Fibroblast of skin of right quadriceps (primary cell): ENCODE measurements around the gene POU2F3.

Experiments
- DNase-seq: peaks from one replicate; pipeline ENCODE4 v3.0.0-alpha.2; 2013

POU2F3 gene

DNA sequence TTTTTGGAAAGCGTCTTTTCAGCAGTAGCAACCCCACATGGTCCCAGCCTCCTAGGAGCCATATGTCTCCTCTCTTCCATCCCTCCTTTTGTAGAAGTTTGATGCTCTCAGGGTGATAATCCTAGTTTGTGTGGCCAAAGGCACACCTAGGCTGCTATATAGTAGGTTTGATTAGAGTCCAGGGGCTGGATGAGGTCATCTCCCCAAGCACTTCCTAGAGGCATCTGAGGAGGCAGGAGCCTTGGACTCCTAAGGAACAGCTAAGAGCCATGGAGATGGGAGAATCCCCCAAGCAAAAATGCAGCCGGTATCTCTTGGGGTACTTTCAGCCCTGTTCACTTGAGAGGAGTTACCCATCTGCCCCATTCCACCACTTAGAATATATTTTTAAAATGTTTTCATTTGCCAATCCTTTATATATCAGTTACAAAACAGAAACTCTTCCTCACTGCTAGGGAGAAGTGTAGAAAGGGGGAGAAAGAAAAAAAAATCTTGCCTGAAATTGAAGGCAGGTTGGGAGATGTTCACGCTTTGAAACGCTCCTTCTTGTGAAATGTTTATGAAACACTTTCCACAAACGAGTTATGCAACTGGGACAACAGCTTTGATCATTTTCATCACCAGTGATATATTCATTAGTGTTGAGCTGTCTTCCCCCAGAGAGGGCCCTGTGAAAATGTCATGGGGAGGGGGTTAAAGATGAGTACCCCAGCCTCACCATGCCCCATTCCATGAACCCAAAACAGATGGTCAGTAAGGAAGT, 53.3 kb downstream of the POU2F3 start:
- DNase-seq: no peak

DNA sequence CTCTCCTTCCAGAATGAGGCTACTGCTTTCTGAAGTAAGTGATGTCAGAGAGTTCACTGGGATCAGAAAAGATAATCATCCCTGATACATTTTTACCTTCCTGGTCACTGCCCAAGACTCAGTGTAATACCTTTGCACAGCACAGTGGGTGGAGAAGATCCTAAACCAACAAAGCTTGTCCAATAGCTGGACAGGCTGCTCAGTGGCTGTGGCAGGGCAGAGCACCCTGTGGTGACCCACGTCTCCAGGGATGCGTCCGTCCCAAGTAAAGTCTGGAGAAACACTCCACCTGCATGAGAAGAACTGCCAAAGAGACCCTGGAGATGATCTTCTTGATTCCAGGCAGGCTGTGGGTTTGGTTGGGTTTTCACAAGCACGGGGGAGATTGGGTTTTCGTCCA, 54.2 kb downstream of the POU2F3 start:
- DNase-seq: no peak

DNA sequence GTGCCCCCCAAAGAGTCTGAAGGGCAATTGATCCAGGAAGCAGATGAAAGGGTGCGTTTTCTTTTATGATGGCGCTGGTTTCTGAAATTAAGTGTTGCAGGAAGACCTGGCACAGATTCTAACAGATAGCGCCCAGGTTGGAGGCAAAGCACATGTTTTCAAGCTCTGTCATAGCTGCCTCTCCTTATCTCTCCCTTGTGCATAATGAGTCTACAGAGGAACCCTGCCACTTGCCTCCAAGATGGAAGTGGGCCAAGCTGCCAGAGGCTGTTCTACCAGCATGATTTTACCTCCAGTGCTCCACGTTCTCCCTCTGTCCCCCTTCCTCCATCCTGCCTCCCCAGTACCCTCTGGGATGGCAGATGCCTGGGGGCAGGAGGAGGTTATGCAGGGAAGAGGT, 55.2 kb downstream of the POU2F3 start:
- no peak for DNase-seq

DNA sequence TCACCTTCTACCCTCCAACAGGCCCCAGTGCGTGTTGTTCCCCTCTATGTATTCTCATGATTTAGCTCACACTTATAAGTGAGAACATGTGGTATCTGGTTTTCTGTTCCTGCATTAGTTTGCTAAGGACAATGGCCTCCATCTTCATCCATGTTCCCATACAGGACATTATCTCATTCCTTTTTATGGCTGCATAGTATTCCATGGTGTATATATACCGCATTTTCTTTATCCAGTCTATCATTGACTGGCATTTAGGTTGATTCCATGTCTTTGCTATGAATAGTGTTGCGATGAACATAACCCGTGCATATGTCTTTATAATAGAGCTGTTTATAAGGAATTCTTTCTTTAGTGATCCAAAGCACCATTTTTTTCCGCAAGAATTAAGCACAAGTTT, 56.6 kb downstream of the POU2F3 start:
- no peak for DNase-seq

DNA sequence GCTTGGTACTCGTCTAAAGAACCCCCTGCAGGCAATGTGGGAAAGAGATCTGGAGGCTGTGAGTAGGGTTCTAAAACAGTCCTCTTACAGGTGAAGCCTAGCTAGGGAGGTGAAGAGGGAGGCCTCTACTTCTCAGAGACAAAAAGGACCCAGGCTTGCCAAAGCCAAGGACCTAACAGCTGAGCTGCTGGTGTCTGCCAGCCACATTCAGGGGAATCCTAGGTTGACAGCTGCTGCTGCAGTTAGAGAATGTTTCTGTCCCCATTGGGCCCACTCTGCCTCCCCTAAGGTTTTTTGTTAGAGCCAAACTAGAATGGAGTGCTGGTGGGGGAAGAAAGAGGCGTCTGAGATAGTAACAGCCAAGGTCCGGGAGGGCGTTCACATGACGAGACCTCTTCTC, 58.5 kb downstream of the POU2F3 start:
- DNase-seq: no peak

DNA sequence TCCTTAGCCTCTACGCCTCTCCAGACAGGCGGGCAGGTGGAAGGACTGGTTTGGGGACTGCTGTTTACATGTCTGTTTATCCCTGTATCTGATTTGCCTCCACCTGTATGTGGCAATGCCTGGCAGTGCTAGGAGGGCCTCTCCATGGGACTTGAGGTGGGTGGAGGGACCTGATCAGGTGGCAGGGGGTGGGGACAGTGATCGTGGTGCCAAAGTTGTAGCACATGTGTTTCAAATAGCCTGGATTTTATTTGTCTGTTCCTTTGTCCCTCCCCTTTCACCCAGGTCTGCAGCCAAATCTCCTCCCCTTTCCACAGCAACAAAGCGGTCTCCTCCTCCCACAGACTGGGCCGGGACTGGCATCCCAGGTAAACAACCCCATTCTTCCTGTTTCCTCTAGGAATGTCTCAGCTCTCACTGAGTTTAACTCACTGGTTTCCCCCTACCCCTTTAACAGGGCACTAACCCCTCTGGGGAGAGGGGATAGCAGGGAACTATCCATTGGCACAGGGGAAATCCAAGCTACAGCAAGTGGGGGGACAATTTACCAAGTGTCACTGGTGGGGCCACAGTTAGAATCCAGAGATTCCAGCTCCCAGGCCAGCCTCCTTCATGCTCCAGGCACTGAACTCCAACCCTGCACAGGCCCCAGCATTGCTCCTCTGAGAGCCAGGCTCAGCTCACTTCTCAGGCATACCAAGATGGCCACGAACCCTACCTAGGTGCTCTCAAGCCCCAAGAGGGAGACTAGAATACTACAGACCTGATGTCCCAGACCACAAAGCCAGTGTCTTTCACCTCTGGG, 62.3 kb downstream of the POU2F3 start:
- no peak for DNase-seq

DNA sequence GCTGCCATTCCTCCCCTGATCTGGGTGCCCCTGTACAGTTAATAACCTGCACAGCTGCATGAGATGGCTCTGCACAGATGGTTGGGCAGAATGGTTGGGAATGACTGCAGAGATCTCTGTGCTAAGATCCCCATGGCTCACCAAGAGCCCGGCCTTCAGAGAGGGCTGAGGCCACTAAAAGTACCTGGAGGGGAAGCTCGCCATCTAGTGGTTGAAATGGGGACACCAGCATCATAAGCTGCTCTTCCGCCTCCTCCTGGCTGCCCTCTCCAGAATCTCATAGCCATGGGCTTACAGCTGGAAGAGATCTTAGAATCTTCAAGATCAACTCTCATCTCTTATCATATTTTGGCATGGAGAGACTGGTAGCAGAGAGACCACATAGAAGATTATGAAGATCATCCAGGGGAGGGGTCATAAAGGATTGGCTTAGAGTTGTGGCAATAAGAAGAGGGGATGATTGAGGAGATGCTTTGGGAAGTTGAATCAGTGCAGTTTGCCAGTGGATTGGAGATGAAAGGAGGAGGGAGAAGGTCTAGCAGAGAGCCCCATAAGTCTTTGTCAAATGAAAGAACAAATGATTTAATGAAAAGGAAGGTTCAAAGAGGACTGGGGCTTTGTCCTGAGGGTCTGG, 63.2 kb downstream of the POU2F3 start:
- DNase-seq: peak; percentile 58

DNA sequence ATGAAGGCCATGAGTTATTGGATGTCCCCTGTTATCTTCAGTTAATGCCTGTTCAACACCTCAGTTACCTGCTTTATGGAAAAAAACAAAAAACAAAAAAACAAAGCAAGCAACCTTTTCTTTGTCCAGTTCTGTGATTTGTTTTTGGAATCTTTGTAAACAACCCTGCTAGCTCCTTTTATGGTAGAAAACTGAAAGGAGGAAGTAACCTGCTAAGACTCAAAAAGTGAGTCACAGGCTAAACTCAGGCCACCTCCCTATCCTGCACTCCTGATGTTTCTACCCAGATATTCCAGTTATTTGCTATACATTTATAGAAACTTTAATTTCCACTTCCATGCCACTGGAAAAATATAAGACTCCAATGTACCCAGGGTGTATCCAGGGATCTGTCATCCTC, 64.6 kb downstream of the POU2F3 start:
- DNase-seq: peak; percentile 35

DNA sequence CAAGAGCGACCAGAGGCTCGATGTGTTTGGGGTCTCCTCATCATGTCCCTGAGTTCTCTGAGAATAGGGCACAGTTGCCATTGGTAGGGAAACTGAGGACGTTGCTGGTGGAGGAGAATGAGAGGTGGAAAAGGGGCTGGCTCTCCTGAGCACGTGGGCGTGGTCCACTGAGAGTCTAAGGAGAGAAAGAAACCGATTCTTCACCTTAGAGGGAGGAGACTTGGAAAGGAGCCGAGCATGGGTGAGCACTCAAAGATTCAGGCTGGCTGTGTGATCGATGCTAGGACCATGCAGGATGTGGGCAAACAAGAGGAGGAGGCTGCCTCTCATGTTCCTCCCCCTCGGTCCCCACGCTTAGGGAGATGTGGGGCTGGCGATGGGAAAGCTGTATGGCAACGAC, 65.3 kb downstream of the POU2F3 start:
- DNase-seq: no peak

DNA sequence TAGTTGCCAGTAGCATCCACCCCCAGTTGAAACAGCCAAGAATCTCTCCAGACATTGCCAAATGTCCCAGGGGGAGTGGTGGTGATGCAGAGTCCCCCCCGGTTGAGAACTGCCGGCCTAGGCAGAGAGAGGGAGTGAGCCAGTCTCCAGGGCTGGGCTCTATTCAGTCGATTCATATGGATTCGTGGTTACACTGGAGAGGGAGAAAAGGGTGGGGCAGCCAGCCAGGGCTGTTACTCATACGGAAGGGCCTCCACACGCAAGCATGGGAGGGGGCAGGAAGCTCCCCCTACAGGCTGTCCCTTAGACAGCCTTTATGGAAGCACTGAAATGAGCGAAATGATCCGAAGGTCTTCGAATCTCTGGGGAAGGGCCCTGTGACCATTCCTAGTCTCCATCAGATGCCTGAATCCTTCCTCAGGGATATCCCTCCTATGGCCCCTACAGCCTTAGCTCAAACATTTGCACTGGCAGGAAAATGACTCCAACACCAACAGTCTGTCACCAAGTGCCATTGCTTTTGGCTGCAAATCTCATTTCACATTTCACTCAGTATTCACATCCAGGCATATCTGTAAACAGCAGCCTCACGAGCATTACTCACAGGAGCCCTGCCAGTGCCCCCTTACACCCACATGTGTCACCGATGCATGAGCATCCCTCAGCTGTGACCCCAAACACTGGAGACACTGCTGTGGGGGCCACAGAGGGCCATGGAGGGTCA, 66.7 kb downstream of the POU2F3 start:
- DNase-seq: peak; percentile 93

DNA sequence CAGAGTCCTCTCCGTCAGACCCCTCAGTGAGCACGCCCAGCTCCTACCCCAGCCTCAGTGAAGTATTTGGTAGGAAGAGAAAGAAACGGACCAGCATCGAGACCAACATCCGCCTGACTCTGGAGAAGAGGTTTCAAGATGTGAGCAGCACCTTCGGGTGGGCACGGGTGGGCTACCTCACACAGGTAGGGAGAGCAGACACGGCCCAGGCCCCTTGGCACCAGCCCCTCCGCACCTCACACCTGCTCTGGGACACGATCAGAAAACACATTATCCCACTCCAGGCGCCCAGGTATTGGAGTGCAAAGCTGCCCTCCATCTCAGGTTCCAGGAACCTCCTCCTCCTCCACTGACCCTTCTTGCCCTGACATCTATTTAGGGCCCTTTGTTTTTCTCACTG, 67.5 kb downstream of the POU2F3 start:
- no peak for DNase-seq

DNA sequence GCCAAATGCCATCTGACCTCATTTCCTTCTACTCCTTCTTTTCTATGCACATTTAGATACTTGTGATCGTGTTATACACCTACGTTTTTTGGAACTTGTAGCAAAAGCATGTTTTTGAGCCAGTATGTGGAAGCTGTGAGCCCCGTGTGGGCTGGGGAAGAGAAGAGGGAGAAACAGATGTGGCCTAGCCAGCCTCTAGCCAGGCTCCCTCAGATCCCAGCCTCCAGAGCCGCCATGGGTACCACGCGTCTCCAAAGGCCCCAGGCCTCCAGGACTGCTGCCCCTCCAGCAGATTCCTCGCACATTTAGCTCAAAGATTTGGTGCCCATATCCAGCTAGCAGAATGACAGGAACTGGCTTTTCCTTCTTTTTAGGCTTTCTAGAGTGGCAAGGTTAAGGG, 68.1 kb downstream of the POU2F3 start:
- DNase-seq: no peak

DNA sequence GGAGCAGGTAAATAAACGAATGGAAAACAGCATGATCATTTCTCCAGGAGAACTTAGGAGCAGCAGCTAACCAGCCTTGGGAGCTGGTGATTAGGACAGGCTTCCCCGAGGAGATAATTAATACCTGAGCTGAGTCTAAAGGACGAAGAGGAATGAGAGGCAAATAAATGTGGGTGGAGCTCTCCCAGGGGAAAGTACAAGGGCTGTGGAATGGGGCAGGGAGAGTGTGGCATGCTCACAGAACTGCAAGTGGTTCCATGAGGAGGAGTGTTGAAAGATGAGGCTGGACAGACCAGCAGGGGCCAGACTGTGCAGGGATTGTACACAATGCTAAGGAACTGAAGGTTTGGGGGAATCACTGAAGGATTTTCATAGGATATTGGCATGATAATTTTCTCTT, 70.9 kb downstream of the POU2F3 start:
- no peak for DNase-seq

DNA sequence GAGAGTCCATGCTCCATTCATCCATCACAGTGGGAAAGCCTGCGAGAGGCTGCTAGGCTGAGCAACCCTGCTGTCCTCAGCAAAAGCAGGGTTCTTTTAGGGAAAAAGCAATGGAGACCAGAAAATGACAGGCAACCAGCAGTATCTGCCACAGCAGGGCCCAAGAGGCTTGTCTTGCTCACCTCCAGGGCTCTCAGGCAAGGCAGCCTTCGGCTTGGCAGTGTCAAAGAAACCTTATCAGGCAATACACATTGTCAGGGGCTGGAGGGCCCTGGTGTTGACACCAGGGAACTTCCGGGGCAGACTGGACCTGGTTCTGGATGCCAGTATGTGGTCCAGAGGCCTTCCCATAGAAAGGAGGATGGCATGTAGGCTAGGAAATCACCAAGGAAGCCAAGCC, 74.9 kb downstream of the POU2F3 start:
- no peak for DNase-seq

DNA sequence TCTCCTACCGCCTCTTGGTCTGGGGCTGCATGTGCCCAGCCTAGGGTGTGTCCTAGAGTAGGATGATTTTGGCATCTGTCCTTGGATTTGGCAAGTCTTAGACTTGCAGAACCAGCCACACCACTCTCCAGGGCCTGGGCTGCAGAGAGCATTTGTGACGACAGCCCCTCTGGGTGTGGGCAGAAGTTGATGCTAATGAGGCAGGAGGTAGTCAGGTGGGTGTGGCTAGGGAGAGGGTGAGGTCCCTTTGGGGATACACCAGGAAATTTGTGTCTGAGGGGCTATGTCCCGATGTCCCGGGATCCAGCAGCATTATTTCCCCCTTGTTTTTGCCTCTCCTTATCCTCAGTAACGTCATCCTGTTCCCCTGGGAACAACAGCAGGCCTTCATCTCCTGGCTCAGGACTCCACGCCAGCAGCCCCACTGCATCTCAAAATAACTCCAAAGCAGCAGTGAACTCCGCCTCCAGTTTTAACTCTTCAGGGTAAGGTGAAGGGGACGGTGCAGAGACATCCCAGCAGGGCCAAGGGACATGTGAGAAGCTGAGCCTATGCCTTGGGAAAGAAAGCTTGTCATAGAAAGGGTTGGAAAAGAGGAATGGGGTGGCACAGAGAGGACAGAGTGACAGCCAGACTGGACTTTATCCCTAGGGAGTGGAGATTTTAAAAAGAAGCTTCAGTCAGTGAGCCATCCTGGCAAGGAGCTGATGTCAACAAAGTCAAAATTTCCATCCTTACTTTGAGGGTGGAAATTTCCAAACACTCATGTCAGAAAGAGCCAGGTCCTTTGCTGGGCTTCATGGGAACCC, 77.1 kb downstream of the POU2F3 start:
- DNase-seq: peak; percentile 53

DNA sequence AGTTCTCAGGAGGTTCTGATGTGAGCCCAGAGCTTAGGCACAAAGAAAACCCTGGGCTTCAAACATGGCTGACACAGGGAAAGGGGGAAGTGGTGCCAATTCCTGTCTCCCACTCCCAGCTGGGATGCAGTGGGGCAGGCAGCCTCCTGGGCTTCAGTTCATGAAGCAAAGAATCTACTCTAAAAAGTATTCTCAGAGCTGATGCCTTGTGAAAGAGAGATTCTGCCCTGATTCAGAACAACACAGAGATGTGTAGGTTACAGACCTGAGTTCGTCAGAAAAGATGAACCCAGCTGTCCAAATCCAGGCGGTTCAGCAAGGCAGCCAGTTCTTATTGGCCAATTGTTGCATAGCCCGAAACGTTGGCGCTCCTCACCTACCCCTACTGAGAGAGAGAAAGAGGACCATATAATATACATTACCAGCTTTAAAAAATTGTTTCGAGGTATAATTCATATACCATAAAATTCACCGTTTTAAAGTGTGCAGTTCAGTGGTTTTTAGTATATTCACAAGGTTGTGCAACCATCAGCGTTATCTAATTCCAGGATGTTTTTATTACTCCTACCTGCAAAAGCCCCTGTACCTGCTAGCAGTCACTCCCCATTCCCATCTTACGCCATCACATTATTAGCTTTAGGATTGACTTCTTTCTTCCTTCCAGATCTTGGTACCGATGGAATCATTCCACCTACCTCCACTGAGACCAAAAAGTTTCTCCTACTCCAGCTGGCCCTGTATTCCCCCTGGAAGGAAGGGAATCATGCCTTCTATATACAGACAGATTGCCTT, 77.9 kb downstream of the POU2F3 start:
- DNase-seq: no peak

DNA sequence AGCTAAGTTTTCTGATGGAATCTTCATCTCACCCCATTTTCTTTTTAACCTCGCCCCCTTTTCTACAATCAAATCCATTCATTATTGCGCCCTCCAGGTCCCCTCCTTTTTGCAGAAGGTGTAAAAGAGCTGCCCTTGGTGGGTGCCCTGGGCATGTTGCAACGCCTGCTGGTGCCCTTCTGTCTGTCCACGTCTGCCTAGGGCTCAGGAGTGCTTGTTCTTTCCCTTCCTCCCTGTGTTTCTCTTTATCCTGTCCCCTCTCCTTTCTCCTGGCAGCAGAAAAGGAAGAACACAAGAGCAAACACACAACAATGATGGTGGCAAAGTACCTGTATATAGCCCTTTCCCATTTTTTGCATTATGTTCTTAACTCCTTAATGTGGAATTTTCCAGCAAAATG, 79.0 kb downstream of the POU2F3 start:
- no peak for DNase-seq

DNA sequence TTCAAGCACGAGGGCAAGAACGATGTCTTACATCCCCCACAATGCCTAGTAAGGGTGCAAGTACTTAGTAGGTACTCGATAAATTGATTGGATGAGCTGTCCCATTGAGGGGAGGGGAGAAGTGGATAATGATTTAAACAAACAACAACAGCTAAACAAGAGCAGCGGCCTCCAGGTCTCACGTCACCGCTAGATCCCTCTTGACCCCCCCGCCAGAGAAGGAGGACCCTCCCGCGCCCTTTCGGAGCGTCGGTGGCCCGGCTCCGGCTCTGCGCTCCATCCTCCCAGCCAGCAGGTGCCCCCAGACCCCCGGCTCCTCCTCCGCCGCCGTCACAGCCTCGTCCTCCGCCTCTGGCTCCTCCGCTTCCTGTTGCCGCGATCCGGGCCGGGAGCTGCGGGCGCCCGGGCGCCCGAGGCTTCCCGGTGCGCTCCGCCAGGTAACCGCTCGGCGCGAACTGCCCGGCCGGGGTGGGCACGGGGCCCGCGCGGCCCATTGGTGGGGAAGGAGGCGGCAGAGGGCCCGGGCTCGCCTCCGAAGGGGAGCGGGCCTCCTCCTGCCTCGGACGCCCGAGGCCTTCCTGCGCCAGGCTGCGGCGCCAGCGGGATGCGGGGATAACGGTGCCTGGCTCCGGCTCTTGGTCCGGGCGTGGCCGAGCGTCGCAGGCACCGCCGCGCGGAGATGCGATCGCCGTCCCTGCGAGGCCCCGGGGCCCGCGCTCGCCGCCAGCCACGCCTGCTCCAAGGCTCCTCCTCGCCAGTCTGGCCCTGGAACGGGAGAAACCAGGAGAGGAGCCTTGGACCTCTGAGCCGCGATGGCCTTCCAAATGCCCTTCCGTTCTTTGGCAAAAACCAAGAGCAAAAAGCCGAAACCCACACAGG, 85.2 kb downstream of the POU2F3 start, which contains the start of gene TLCD5:
TSS of gene TLCD5 (plus strand) at position 368 of the 879 bp plus-strand sequence. CDS start 2,143 bp downstream, outside the sequence.
- peak; percentile 72 for DNase-seq

DNA sequence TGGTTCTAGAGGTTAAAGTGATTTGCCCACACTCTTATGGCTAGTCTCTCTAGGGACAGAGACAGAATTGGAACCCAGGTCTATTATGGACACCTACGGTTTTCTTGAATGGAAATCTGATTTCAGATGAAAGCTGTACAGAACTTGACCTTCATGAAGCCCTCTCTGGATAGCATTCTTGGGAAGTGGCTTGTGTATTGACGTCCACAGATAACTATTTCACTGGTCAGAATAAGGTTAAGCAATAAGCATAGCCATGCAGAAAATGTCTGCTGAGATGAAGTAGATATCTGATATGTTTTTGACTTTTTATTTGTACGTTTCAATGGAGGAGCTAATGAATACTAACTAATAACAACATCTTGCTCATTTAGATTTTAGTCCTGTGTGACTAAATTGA, 86.3 kb downstream of the POU2F3 start:
- no peak for DNase-seq

DNA sequence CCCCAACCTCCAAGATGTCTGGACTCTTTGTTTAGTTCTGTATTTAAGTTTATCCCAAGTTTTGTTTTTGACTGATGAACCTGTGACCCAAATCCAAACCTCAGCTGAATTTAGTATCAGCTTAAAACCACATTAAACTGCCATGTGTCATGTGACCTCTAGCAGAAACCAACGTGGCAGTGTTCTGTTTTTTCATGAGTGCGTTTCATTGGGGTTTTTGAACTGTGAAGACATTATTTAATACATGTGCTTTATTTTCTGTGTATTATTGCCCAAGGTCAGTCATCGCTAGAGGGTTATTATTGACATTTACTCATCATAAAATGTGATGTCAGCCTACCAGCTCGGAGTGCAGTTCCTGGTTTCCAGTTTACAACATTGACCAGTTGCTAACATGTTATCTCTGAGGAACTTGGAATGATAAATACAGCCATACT, 86.9 kb downstream of the POU2F3 start:
- no peak for DNase-seq
